Suprapubic skin (tissue), 4 donors: ENCODE measurements around the gene ATXN1.

Source experiments
- EP300 ChIP-seq: sonication (generic); formaldehyde crosslinking; IDR thresholded peaks from one replicate; pipeline ENCODE4 v1.6.1; 2017; ENCODE audit warnings: antibody characterized with exemption
- POLR2A ChIP-seq, 2 donors: fragments of 450-650 bp; IDR thresholded peaks; one replicate each; pipeline ENCODE4 v1.6.1; 2017; ENCODE audit warnings: antibody characterized with exemption in 2 of 2, mild to moderate bottlenecking in 2 of 2, moderate library complexity in 2 of 2
- POLR2AphosphoS5 ChIP-seq, 3 donors: sonication (generic); formaldehyde crosslinking; IDR thresholded peaks; one replicate each; pipeline ENCODE4 v1.6.1; 2017; ENCODE audit warnings: antibody characterized with exemption in 3 of 3
- TF ChIP-seq, protein P1 (sequence below), 2 donors: fragments of 200-600 bp in 1 of 2; fragments of 450-650 bp in 1 of 2; sonication (generic) in 1 of 2; IDR thresholded peaks; one replicate each; pipeline ENCODE4 v1.5.1; 2016 to 2019; ENCODE audit warnings: antibody characterized with exemption in 2 of 2, mild to moderate bottlenecking in 1 of 2, moderate library complexity in 1 of 2

DNA sequence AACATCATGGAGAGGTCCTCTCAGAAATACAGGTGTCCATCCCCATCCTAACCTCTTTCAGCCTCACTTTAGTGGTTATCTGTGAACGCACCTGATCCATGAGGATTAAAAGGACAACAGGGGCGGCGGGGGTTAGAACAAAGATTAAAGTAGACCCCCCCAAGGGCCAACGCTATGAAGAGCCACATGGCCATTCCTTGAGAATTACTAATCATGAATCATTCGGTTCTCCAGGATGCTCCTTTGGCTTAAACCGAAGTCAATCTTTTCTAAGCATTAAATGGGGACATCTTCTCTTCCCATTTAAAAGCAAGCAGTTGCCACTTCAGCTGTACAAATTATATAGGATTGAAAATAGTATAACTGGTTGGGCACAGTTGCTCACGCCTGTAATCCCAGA lies 310.4 kb downstream of the ATXN1 start:
- TF ChIP-seq, protein P1, sequence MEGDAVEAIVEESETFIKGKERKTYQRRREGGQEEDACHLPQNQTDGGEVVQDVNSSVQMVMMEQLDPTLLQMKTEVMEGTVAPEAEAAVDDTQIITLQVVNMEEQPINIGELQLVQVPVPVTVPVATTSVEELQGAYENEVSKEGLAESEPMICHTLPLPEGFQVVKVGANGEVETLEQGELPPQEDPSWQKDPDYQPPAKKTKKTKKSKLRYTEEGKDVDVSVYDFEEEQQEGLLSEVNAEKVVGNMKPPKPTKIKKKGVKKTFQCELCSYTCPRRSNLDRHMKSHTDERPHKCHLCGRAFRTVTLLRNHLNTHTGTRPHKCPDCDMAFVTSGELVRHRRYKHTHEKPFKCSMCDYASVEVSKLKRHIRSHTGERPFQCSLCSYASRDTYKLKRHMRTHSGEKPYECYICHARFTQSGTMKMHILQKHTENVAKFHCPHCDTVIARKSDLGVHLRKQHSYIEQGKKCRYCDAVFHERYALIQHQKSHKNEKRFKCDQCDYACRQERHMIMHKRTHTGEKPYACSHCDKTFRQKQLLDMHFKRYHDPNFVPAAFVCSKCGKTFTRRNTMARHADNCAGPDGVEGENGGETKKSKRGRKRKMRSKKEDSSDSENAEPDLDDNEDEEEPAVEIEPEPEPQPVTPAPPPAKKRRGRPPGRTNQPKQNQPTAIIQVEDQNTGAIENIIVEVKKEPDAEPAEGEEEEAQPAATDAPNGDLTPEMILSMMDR (IDR thresholded peaks at IDR 0.05) = no peak
- TF ChIP-seq POLR2AphosphoS5 (IDR thresholded peaks at IDR 0.05) (no peak), EP300 (no peak), POLR2A (IDR thresholded peaks at IDR 0.05) (no peak)
